WI38 (cell line): ENCODE measurements around the gene MCC.

ENCODE experiments used
- H3K4me3 ChIP-seq: 2 replicates; pipeline ENCODE4 v1.5.1; 2011; ENCODE audit warnings: low read depth, mild to moderate bottlenecking, control low read depth, low read length
- CTCF ChIP-seq: IDR thresholded peaks from 2 replicates; pipeline ENCODE4 v1.5.1; 2012; ENCODE audit warnings: low read depth, mild to moderate bottlenecking, control low read depth, low read length

MCC gene

GRCh38 chr5:113128641-113129330, 359.5 kb downstream of the MCC start:
- H3K4me3 ChIP-seq, result no peak overlapping the region
- no peak for TF ChIP-seq CTCF

DNA sequence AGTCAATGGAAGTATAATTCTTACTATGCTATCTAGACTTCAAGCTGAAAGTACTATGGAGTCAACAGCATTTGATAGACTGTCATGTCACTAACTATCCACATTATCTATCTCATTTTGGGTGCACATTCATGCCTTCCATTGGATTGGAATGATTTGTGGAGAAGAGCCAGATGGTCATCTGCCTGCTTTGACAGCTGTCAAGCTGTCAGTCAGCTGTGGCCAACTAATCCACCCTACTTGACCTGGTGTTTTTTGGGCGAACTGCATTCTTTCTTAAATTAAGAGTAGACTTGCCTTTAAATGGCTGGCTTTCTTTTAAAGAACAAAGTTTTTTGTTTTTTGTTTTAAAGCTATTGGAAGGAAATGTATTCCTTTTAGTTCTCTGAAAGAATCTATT, 360.2 kb downstream of the MCC start:
- TF ChIP-seq CTCF, result no peak
- H3K4me3 ChIP-seq, result no peak overlapping the region

GRCh38 chr5:113127021-113127420, 361.2 kb downstream of the MCC start:
- no peak overlapping the region for H3K4me3 ChIP-seq
- TF ChIP-seq CTCF, result no peak

DNA sequence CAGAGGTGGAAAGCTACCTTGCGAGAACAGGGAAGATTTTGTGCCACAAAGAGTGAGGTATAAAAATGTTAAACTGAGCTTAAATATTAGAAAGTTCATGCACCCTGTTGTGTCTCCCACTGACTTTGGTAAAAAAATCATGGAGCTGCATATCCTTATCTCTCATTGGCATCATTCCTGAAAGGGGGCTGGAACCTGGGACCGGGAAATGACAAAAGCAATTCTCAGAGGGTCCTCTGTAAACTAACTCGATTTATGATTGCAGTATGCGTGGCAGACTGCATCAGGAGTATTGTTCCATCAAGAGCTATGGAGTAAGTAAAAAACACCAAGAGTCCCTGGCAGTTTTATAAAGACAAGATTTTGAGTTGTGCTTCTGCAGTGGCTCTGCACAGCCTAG, 362.9 kb downstream of the MCC start:
- TF ChIP-seq CTCF, result no peak
- H3K4me3 ChIP-seq, result no peak overlapping the region

GRCh38 chr5:113124914-113125313, 363.3 kb downstream of the MCC start:
- no peak for TF ChIP-seq CTCF
- no peak overlapping the region for H3K4me3 ChIP-seq

DNA sequence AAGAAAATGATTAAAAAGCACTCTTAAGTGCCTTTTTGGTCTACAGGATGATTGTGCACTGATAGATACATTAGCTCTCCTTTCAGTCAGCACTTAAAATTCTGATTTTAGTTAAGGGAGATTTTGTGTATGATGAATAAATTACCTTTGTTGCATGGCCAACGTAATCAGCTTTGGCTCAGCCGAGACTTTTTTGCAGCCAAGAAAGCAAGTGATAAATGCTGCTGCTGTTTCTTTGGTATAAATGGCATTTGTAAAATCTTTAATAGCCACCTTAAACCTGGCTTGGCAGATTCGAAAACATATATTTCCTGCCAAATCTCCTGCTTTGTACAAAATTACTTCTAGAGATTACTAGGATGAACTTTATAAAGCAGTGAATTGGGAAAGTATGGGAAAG, 364.0 kb downstream of the MCC start:
- no peak for TF ChIP-seq CTCF
- H3K4me3 ChIP-seq, result no peak overlapping the region

GRCh38 chr5:113123618-113124017, 364.6 kb downstream of the MCC start:
- TF ChIP-seq CTCF, result no peak

More at GRCh38 chr5:113123618-113124017, 364.6 kb downstream of the MCC start:
- H3K4me3 ChIP-seq, result no peak overlapping the region
